Kidney (tissue), 14 donors: ENCODE results near the gene OR51D1. TPM values are rescaled to one million over a fixed set of nuclear protein-coding genes. Genes with fewer than 3 reads are reported as not detected.

Experiments used
- DNase-seq, 5 donors: peaks; one replicate each; pipeline ENCODE4 v3.0.0-alpha.2; 2013 to 2020
- FAIRE-seq: peaks from 2 replicates; lab custom pipeline; 2012; peaks lifted over from hg19 to GRCh38; lab: Jason Lieb, UNC
- H3K27ac ChIP-seq, 2 donors: one replicate each; pipeline ENCODE4 v1.7.0; 2013; ENCODE audit warnings: low read depth in 2 of 2, low read length in 2 of 2, inconsistent platforms in 1 of 2
- H3K27me3 ChIP-seq: one replicate; pipeline ENCODE4 v1.7.1; 2013; ENCODE audit warnings: low read length, inconsistent platforms; ENCODE audit not compliant: control insufficient read depth, insufficient read depth
- H3K36me3 ChIP-seq, 3 donors: one replicate each; pipeline versions ENCODE4 v1.7.0 to v1.7.1; 2013; ENCODE audit warnings: low read length in 3 of 3, control low read depth in 1 of 3, inconsistent platforms in 1 of 3; ENCODE audit not compliant: insufficient read depth in 3 of 3, control insufficient read depth in 2 of 3
- H3K4me1 ChIP-seq, 3 donors: one replicate each; pipeline versions ENCODE4 v1.7.0 to v1.7.1; 2013; ENCODE audit warnings: low read length in 3 of 3, inconsistent platforms in 1 of 3, low read depth in 1 of 3; ENCODE audit not compliant: control insufficient read depth in 2 of 3, insufficient read depth in 2 of 3
- H3K4me3 ChIP-seq, 3 donors: one replicate each; pipeline versions ENCODE4 v1.7.0 to v1.8.1; 2013; ENCODE audit warnings: low read length in 3 of 3, control low read depth in 1 of 3, inconsistent platforms in 1 of 3
- H3K9ac ChIP-seq, 3 donors: one replicate each; pipeline versions ENCODE4 v1.7.0 to v1.7.1; 2013; ENCODE audit warnings: low read length in 3 of 3, control low read depth in 1 of 3, inconsistent platforms in 1 of 3
- H3K9me3 ChIP-seq, 3 donors: one replicate each; pipeline versions ENCODE4 v1.7.0 to v1.7.1; 2013; ENCODE audit warnings: low read length in 3 of 3, control low read depth in 1 of 3, inconsistent platforms in 1 of 3; ENCODE audit not compliant: control insufficient read depth in 2 of 3, insufficient read depth in 1 of 3
- CTCF ChIP-seq: IDR thresholded peaks from 3 replicates; pipeline ENCODE4 v1.5.1; 2012; ENCODE audit warnings: mild to moderate bottlenecking, moderate library complexity, borderline replicate concordance; ENCODE audit not compliant: insufficient read depth; ENCODE audit errors: extremely low read depth
- intact Hi-C: fragments of 100-400 bp; cut with DNase I; formaldehyde crosslinking; loops from one replicate; pipeline ENCODE4 v1.11.1; 2022
- polyA plus RNA-seq: library from polyadenylated mRNA; stranded (reverse); fragments of 350-450 nt; fragmentation: Illumina TruSeq; extraction: RNeasy Lipid Tissue Mini Kit (QIAGEN cat#74804); gene quantifications from one replicate; pipeline ENCODE4 v1.2.3, GENCODE V29; 2014; ENCODE audit warnings: low read depth, low replicate concordance; ENCODE audit not compliant: insufficient read depth
- total RNA-seq: library from RNA; stranded (reverse); fragmentation: NEBNext Ultra II Directional; extraction: Animal tissue kit (Norgen Biotek cat#: 25700); gene quantifications from one replicate; pipeline ENCODE4 v1.2.1, GENCODE V29; 2021
- donor health status: control.
- donor health status: control.
- donor health status: control.
- donor health status: control.
- donor health status: control.
- donor health status: DM: yes; HTN: yes; CAD: no.
- donor health status: Normal renal cell carcinoma (clear cell type).

OR51D1 gene
- total and polyA plus RNA-seq, 2 donors from 2014 or later = not detected

GRCh38 chr11:4605057-4605456 lies 32.2 kb upstream of the OR51D1 start:
- H3K4me3 ChIP-seq = no peak overlapping the region
- H3K9me3 ChIP-seq = no peaks in the 10 kb centered on the region
- intact Hi-C loops = no loop called here
- TF ChIP-seq CTCF = no peak
- DNase-seq (no peak), FAIRE-seq (no peak)
- peaks cover 0 to 3% (median 0%) of the 10 kb centered on the region in 3 donors for H3K4me1 ChIP-seq
- H3K36me3 ChIP-seq = peaks cover 2 to 26% (median 25%) of the 10 kb centered on the region in 3 donors
- H3K27me3 ChIP-seq = no peaks in the 10 kb centered on the region
- no peak overlapping the region for H3K9ac ChIP-seq
- no peak overlapping the region for H3K27ac ChIP-seq

DNA sequence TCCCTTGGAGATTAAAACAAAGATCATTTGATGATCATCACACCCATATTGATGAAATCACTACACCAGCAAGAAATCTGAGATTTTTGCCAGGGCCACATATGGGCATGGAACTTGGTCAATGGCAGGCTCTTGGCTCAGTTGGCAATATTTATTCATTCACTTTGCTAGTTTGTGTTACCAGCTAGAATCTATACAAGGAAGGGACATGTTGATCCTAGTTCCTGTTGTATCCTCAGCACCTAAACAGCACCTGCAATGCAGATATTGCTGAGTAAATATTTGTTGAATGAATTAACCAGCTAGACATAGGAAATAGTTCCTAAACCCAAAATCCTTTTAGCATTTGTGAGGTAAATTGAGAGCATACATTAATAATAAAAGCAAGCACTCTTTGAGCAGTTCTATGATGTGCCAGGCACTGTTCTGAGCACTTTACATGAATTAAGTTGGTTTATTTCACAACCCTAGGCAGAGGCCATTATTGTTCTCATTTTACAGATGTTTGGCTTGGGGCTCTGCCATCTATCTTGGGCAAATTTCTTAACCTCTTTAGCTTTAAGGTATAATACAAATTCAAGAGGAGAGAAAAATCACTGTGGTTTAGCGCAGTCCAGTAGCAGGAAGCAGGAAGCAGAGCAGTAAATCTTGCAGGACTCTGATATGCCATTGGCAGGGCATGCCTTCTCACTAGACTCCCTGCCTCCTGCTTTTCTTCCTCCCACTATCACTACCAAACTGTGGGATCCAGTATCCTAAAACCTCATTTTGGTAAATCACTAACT lies 30.9 kb upstream of the OR51D1 start:
- H3K4me3 ChIP-seq = peak overlapping the region in 2 of 3 donors; percentile 64 to 77
- DNase-seq (peak in 2 of 5 donors; percentile 26 to 32), FAIRE-seq (no peak)
- intact Hi-C loops = no loop called here
- no peak overlapping the region for H3K27ac ChIP-seq
- H3K9ac ChIP-seq = peak overlapping the region in 2 of 3 donors; percentile 28 to 77
- H3K4me1 ChIP-seq = peaks cover 0 to 5% (median 0%) of the 10 kb centered on the region in 3 donors
- no peaks in the 10 kb centered on the region for H3K9me3 ChIP-seq
- no peak for TF ChIP-seq CTCF
- H3K36me3 ChIP-seq = peaks cover 2 to 14% (median 12%) of the 10 kb centered on the region in 3 donors
- no peaks in the 10 kb centered on the region for H3K27me3 ChIP-seq

- Histone ChIP-seq H3K9ac (peak overlapping the region; percentile 11 to 77 (median 28)), H3K27ac (no peak overlapping the region), H3K4me3 (peak overlapping the region; percentile 64 to 77 (median 73)), H3K4me1 (peaks cover 0 to 5% (median 0%) of the 10 kb centered on the region in 3 donors), H3K36me3 (peaks cover 0 to 8% (median 6%) of the 10 kb centered on the region in 3 donors), H3K9me3 (no peaks in the 10 kb centered on the region), H3K27me3 (no peaks in the 10 kb centered on the region)
- TF ChIP-seq CTCF = no peak
- DNase-seq (peak in 2 of 5 donors; percentile 25 to 30), FAIRE-seq (no peak)
- intact Hi-C loops = no loop called here
Observed at GRCh38 chr11:4607096-4607495, 30.2 kb upstream of the OR51D1 start.
